ENCODE data around the gene KIAA0232. TPM values are rescaled to one million over a fixed set of nuclear protein-coding genes. Genes with fewer than 3 reads are reported as not detected.

The KIAA0232 gene
- total and polyA plus RNA-seq, 9 of the 15 experiments (the other 6 are each of a cell fraction or from before 2014, with no cell fraction given) = 3.5 to 17.4 (median 13.0) TPM

- TF ChIP-seq ETS1 (conservative IDR thresholded peaks at IDR 0.05; ENCODE audit: control insufficient read depth, low read depth, low read length) = no peak
- TF ChIP-seq ILF3 (IDR thresholded peaks at IDR 0.05; ENCODE audit: borderline replicate concordance) = no peak
- TF ChIP-seq TEAD1 (CRISPR knock-in tag; IDR thresholded peaks at IDR 0.05) = no peak
Observed at GRCh38 chr4:6908432-6909112, 126.0 kb downstream of the KIAA0232 start (continued).

GRCh38 chr4:6909113-6909969 is 126.8 kb downstream of the KIAA0232 start, which contains the start of gene TBC1D14:
Gene TBC1D14, plus strand, starts transcription at chr4:6909826. Its CDS starts 13,564 bp downstream, at chr4:6923390.
- H4K20me1 ChIP-seq (replicated peaks; ENCODE audit: control insufficient read depth, insufficient read depth, low read length) = no peaks in the 10 kb centered on the region
- under 1% methylated on average over 33 of the region's 108 CpGs for WGBS (ENCODE audit: insufficient coverage, low coverage, missing lambda C conversion rate)
- BruUV-seq (replicated peaks) = TSS peak; percentile 92
- in situ Hi-C loops (cut with MboI) = no loop called here
- intact Hi-C loops (cut with micrococcal nuclease) = loop anchor here (1.0 to 2.0 kb wide), 2 partner anchors 77 to 159 kb away; partner anchors contain the start of gene GRPEL1
- H3K27me3 ChIP-seq (ENCODE audit: control insufficient read depth in 2 of 2, insufficient read depth in 2 of 2, low read length in 2 of 2) = no peaks in the 10 kb centered on the region
- ChIA-PET POLR2A (interaction anchor here (0.6 to 3.7 kb wide), 19 partner anchors 8 to 235 kb away, joined by 3 to 20 read pairs (median 6); partner anchors contain the start of gene TADA2B), CTCF (ENCODE audit: low intra/inter-chr PET ratio) (interaction anchor here (0.6 to 1.4 kb wide), 4 partner anchors 15 to 161 kb away, joined by 3 to 6 read pairs (median 4); partner anchors contain the start of gene TADA2B)
- peaks cover 16% of the 10 kb centered on the region; the same call in 2 of the 3 replicates for H3K36me3 ChIP-seq (ENCODE audit: control insufficient read depth, insufficient read depth, low read length)
- peaks cover 52% of the 10 kb centered on the region for H3K79me2 ChIP-seq (ENCODE audit: control insufficient read depth, insufficient read depth, low read length)
- no peaks in the 10 kb centered on the region for H3K9me3 ChIP-seq (replicated peaks; ENCODE audit: control insufficient read depth, insufficient read depth, low read depth, low read length)
- H2AFZ ChIP-seq (ENCODE audit: low read depth, low read length) = peak within 1 kb of the TSS; percentile 79
- peak within 1 kb of the TSS; percentile 98 for H3K27ac ChIP-seq (ENCODE audit: extremely low read depth, low read depth, low read length)
- no peak for FAIRE-seq
- H3K9ac ChIP-seq (ENCODE audit: insufficient read depth in 1 of 2, low read depth in 2 of 2, low read length in 2 of 2) = peak within 1 kb of the TSS; percentile 93 to 98
- peak; percentile 90 to 96 (median 94) for DNase-seq (ENCODE audit: extremely low read depth in 1 of 4, low spot score in 3 of 4)
- H3K4me2 ChIP-seq (ENCODE audit: insufficient read depth, low read length) = peak within 1 kb of the TSS; percentile 88
- ATAC-seq = peak; percentile 86
- peak within 1 kb of the TSS; percentile 94 for H3K4me3 ChIP-seq
- H3K4me1 ChIP-seq (replicated peaks in 1 of 2; ENCODE audit: control insufficient read depth in 2 of 2, insufficient read depth in 2 of 2, low read length in 2 of 2) = peaks cover 48 to 59% of the 10 kb centered on the region in 2 experiments
- no peaks in the 10 kb centered on the region for H3K9me1 ChIP-seq (ENCODE audit: control insufficient read depth, insufficient read depth, low read length)
- TF ChIP-seq CHAMP1 (IDR thresholded peaks at IDR 0.05) (no peak), TFAP4 (CRISPR knock-in tag; IDR thresholded peaks at IDR 0.05; ENCODE audit: borderline replicate concordance) (peak; percentile 72), NR2C1 (IDR thresholded peaks at IDR 0.05) (no peak), NR2C1 (tag; IDR thresholded peaks at IDR 0.05) (0 out of 2 replicates have a peak, but pooled peaks have one; percentile 24), HBP1 (CRISPR knock-in tag; IDR thresholded peaks at IDR 0.05) (no peak), HNRNPL (IDR thresholded peaks at IDR 0.05; ENCODE audit: low read depth, low read length) (0 out of 2 replicates have a peak, but pooled peaks have one; percentile 64), TAF7 (tag; IDR thresholded peaks at IDR 0.05) (peak; percentile 96)

Measured in K562 (cell line).